Activated CD8-positive, alpha-beta memory T cell treated with anti-CD3 and anti-CD28 coated beads, Interleukin-2, amount 50 U/mL, for 1 hour (primary cell): Measurements from ENCODE around the gene MERTK.
"Not testable (repeated sequence)": the region's sequence is repeated elsewhere in the genome, so short reads cannot be mapped to it uniquely, and the experiment has no call there.

ENCODE experiments used
- DNase-seq: peaks from one replicate; pipeline ENCODE4 v3.0.0-alpha.2; 2020; ENCODE audit errors: extremely low read depth

MERTK gene

GRCh38 chr2:111945444-111946293, 47.3 kb downstream of the MERTK start:
- no peak for DNase-seq

GRCh38 chr2:111946294-111947114, 48.1 kb downstream of the MERTK start:
- no peak for DNase-seq

- DNase-seq: no peak
Observed at GRCh38 chr2:111947219-111947618, 48.8 kb downstream of the MERTK start.

DNA sequence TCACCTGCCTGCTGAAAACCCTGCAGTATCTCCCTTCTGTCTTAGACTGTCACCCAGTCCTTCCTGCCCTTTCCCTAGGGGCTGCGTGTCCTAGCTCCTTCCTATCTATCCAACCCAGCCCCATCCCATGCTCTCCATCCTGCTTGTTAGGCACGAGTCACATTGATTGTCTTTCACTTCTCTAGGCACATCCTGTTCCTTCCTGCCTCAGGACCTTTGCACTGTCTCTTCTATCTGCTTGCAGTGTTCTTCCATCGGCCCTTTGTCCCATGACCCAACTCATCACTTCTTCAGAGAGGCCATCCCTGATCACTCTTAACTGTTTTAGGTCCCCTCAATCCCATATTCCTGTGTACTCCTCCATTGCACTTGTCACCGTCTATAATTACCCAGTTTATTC, 50.4 kb downstream of the MERTK start:
- no peak for DNase-seq

- DNase-seq: no peak
Observed at GRCh38 chr2:111950236-111950635, 51.8 kb downstream of the MERTK start.

- no peak for DNase-seq
Observed at GRCh38 chr2:111951486-111951885, 53.1 kb downstream of the MERTK start.

DNA sequence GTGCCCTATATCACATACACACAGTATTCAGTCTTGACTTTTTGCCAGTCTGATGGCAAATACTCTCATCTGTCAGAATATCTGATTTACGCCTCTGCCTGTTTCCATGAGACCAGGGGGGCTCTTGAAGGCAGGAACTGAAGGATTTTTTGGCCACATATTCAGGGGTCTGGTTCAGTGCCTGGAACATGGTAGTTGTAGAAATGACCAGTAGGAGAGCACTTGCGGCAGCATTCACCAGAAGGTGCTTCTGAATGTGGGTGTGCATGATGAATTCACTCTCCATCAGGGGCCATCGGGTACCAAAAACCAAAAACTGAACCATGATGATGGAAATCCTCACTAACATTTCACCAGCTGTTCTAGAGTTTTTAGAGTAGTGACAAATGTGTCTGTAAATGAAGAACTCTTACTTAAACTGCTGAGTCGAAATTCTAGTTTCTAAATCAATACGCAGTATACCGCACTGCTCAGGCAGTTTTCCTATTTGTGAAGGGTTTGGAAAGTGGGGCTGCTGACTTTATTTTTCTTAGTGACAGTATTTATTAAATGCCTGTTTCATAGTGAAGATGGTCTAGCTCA, 54.6 kb downstream of the MERTK start:
- no peak for DNase-seq

DNA sequence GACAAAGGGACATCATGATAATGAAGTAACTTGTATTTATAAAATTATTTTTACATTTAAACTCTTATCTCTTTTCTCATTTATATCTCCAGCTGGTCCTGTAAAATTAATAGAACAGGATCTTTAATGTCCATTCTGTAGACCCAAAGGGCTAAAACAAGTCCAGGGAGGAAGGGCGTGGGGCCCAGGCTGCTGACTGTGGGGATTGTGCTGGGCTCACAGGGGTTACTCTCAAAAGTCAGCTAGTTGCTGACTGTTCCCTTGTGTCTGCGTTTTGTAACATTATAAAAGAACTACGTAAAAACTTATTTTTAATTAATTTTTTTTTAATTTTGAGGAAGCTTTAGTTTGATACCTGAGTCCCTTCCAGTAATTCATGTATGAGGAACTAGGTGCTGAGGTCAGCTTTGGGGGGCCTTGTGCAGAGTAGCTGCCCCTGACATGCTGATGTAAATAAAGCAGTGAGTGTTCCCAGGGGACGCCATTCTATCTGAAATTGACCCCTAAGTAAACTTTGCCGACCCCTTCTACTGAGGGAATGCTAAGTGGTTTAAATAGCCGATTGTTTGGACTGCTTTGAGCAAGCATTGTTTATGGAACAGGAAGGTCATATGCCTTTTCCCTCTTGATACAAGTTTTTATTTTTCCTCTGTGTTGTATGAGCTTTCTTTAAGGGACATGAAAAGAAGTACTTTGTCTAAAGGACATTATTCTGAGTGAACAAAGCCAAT, 56.4 kb downstream of the MERTK start:
- DNase-seq: no peak

- DNase-seq: no peak
Observed at GRCh38 chr2:111957872-111958354, 59.5 kb downstream of the MERTK start.

DNA sequence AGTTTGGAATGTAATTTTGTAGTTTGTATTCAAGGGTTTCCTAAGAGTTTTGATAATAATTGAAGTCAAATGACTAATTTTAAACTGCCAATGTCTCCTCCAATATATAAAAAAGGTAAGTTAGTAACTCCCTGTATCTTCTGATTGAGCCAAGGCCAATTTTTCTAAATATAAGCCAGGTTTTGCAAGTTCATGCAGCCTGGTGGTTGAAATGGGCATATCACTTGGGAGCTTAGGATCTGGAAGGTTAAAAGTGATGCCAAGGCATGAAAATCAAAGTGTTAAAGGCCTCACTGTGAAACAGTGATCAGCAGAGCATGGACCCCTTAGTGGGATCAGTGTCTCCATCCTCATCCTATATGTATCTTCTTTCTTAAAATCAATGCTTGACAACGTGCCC, 60.5 kb downstream of the MERTK start:
- DNase-seq: no peak

- no peak for DNase-seq
Observed at GRCh38 chr2:111961663-111962062, 63.3 kb downstream of the MERTK start.

DNA sequence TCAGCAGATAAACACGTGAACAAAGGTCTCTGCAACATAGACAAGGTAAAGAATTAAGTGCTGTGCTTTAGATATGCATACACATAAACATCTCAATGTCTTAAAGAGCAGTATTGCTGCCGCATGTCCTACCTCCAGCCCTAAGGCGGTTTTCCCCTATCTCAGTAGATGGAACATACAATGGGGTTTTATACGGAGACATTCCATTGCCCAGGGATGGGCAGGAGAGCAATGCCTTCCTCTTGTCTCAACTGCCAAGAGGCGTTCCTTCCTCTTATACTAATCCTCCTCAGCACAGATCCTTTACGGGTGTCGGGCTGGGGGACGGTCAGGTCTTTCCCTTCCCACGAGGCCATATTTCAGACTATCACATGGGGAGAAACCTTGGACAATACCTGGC, 64.7 kb downstream of the MERTK start:
- not testable (repeated sequence) for DNase-seq

DNA sequence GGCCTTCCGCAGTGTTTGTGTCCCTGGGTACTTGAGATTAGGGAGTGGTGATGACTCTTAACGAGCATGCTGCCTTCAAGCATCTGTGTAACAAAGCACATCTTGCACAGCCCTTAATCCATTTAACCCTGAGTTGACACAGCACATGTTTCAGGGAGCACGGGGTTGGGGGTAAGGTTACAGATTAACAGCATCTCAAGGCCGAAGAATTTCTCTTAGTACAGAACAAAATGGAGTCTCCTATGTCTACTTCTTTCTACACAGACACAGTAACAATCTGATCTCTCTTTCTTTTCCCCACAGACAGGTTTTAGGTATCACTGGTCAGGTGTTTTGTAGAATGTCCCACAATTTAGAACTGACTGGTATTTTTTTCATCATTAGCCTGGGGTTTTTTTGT, 65.1 kb downstream of the MERTK start:
- not testable (repeated sequence) for DNase-seq

DNA sequence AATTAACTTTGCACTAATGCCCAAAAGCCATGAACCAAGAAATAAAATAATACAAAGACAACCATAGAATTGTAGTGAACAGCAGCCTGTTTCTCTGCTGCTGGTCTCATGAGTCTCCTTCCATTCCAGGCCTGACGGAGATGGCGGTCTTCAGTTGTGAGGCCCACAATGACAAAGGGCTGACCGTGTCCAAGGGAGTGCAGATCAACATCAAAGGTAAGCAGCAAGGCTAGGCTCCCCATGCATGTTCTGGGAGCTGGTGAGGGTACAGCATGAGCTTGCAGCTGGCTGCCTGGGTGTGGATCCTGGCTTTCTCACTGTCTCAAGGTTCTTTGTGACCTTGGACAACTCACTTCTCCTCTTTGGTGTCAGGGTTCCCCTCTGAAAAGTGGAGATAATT, 66.7 kb downstream of the MERTK start:
- no peak for DNase-seq

DNA sequence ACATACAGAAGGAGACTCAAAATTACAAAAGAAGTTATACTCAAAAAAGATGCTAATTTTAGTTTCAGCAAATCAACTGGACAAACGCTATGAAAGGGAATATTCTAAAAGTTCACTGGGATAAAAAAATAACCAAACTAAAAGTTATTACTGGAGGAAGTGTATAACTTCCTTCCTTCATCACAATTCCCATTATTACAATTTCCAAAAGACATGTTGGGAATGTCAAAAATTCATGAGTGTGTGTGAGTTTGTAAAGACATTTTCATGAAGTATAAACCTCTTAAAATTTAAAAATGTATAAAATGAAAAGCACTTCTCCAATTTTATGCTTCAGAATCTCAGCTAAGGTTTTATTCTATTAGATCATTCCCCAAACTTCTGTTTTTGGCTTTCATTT, 67.8 kb downstream of the MERTK start:
- no peak for DNase-seq

GRCh38 chr2:111967018-111967417, 68.6 kb downstream of the MERTK start:
- DNase-seq: no peak

DNA sequence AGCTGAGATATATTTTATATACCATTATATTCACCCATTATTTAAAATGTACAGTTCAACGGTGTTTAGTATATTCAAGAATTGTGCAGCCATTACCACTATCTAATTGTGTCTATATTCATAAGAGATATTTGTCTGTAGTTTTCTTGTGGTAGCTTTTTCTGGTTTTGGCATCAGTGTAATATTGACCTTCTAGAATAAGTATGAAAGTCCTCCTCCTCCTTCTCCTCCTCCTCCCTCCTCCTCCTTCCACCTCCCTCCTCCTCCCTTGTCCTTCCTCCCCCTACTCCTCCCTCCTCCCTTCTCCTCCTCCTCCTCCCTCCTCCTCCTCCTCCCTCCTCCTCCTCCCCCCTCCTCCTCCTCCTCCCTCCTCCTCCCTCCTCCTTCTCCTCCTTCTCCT, 72.0 kb downstream of the MERTK start:
- no peak for DNase-seq

DNA sequence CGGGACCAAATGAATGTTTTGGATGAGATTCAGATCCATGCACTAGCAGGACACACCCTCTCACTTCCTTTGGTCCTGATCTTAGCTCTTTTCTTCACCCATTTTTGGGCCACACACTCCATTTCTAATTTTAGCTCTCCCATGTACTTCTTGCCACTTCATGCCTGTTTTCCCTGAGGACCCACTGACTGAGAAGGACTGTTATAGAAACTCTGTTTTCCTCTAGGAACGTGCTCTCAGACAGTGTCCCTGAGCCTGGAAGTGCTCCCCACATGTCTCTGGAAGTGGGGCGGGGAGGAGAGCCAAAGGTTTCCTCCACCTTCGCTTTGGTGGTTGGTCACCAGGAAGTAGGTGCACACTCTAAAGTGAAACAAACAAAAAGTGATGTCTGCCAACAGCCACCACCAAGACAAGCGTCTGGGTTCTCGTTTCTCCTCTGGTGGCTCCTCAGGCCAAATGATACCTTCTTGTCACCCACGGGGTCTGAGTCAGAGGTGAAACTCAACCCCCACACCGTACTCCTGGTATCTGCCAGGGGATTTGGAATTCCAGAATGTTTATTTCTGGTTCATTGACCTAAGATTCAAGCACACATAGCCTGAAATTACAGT, 74.7 kb downstream of the MERTK start:
- DNase-seq: no peak

DNA sequence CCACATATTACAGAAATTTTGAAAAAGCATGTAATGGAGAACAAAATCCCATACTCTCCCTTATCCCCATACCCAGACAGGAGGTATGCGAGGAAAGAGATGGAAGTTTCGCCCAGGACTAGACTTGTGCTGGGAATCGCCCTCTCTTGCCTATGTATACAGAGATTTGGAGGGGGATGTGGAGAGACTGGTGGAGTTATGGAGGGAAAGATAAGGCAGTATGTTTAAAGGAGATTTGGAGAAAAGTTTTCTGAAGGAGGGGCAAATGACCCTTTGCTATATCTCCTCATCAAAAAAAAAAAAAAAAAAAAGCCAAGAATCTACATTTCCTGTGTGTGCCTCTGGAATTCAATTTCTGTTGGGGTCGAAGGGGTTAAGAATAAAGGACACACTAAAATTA, 75.3 kb downstream of the MERTK start:
- DNase-seq: no peak

DNA sequence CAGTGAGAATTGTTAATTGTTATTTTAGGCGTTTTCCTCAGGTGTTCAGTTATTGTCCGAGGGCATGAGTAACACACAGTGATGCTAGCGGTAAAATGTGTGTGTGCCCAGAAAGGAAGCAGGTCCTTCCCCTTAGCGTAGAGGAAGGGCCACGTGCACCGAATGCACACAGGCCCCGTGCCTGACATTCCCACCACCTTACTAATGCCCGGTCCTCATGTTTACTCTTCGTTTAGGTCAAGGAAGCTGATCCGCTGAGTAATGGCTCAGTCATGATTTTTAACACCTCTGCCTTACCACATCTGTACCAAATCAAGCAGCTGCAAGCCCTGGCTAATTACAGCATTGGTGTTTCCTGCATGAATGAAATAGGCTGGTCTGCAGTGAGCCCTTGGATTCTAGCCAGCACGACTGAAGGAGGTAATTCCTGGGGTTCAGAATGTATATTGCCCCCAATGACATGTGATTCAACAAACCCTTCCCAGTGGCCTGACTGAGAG, 76.7 kb downstream of the MERTK start:
- no peak for DNase-seq

DNA sequence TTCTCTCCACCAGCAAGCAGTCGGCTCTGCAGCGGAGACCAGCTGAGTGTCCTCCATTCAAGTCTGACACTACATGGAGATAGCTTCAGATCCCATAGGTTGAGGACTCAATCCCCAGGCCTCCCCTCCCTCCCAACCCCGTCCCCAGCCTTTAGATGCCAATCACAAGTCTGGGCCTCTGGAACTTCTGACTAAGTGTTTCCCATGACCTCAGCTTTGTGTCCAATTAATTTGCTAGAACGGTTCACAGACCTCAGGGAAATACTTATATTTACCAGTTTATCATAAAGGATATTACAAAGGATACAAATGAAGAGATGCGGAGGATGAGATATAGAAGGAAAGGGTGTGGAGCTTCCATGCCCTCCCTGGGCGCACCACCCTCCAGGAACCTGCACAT, 77.4 kb downstream of the MERTK start:
- no peak for DNase-seq
